Measurements from ENCODE around the gene CLC.
"Not testable (repeated sequence)": the region's sequence is repeated elsewhere in the genome, so short reads cannot be mapped to it uniquely, and the experiment has no call there.

The CLC gene

DNA sequence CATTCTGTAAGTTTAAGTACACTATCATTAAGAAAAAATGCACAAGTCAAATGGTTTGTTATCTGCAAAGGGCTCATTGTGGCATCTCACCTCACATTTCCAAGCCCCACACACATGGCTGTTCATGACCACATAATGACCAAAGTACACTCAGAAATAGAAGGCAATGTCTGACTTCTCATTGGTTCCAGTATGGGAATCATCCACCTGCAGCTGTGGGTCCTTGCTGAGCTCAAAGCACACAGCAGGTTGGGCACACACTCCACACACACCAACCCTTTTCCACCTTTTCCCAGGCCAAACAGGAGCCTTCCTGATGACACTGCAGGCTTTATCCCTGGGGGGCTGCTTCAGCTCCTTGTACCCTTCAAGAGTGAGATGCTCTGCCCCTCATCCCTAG is 11.8 kb downstream of the CLC start:
- H3K4me3 ChIP-seq (ENCODE audit: low read depth, low read length), result no peak overlapping the region
- no peak for DNase-seq (ENCODE audit: low read depth)
- TF ChIP-seq, protein P1, sequence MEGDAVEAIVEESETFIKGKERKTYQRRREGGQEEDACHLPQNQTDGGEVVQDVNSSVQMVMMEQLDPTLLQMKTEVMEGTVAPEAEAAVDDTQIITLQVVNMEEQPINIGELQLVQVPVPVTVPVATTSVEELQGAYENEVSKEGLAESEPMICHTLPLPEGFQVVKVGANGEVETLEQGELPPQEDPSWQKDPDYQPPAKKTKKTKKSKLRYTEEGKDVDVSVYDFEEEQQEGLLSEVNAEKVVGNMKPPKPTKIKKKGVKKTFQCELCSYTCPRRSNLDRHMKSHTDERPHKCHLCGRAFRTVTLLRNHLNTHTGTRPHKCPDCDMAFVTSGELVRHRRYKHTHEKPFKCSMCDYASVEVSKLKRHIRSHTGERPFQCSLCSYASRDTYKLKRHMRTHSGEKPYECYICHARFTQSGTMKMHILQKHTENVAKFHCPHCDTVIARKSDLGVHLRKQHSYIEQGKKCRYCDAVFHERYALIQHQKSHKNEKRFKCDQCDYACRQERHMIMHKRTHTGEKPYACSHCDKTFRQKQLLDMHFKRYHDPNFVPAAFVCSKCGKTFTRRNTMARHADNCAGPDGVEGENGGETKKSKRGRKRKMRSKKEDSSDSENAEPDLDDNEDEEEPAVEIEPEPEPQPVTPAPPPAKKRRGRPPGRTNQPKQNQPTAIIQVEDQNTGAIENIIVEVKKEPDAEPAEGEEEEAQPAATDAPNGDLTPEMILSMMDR (IDR thresholded peaks at IDR 0.05; ENCODE audit: low read depth, low read length, missing control alignments), result no peak
- in situ Hi-C loops (cut with HindIII; ENCODE audit: low sequenced_read_pairs), result no loop called here

GRCh38 chr19:39720144-39720543 is 17.7 kb downstream of the CLC start:
- DNase-seq (ENCODE audit: low read depth); H3K4me3 ChIP-seq (ENCODE audit: low read depth, low read length); in situ Hi-C loops (cut with HindIII; ENCODE audit: low sequenced_read_pairs): not testable (repeated sequence)

- in situ Hi-C loops (cut with HindIII; ENCODE audit: low sequenced_read_pairs), result no loop called here
- no peak overlapping the region for H3K4me3 ChIP-seq (ENCODE audit: low read depth, low read length)
- no peak for DNase-seq (ENCODE audit: low read depth)
- TF ChIP-seq, protein P1 (IDR thresholded peaks at IDR 0.05; ENCODE audit: low read depth, low read length, missing control alignments), result no peak
These were observed 27.4 kb downstream of the CLC start for GRCh38 chr19:39710333-39710890.

- TF ChIP-seq, protein P1 (IDR thresholded peaks at IDR 0.05; ENCODE audit: low read depth, low read length, missing control alignments), result no peak
- no peak overlapping the region for H3K4me3 ChIP-seq (ENCODE audit: low read depth, low read length)
- in situ Hi-C loops (cut with HindIII; ENCODE audit: low sequenced_read_pairs), result no loop called here
- no peak for DNase-seq (ENCODE audit: low read depth)
These were observed 28.6 kb downstream of the CLC start for GRCh38 chr19:39709026-39709872.

DNA sequence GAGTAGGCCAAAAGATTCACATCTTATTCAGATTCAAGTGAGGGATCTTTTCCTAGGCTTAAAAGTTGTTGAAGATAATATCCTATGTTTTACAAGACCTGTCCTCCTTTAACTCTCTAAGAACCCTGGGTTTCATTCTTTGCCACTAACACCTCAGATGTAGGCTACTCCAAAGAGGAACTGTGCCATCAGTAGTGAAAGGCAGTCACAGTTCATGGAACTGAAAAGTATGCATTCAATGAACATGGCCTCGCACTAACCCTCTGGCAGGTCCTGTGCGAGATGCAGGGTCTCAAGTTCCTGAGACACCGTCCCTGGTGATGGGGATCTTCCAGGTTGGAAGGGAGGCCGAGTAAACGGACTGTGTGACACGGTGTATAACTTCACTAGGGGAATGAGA is 29.2 kb downstream of the CLC start:
- in situ Hi-C loops (cut with HindIII; ENCODE audit: low sequenced_read_pairs), result no loop called here
- no peak overlapping the region for H3K4me3 ChIP-seq (ENCODE audit: low read depth, low read length)
- no peak for DNase-seq (ENCODE audit: low read depth)
- TF ChIP-seq, protein P1 (IDR thresholded peaks at IDR 0.05; ENCODE audit: low read depth, low read length, missing control alignments), result no peak

GRCh38 chr19:39705578-39706188 is 32.1 kb downstream of the CLC start:
- in situ Hi-C loops (cut with HindIII; ENCODE audit: low sequenced_read_pairs), result no loop called here
- no peak overlapping the region for H3K4me3 ChIP-seq (ENCODE audit: low read depth, low read length)
- TF ChIP-seq, protein P1 (IDR thresholded peaks at IDR 0.05; ENCODE audit: low read depth, low read length, missing control alignments), result no peak
- DNase-seq (ENCODE audit: low read depth), result no peak

Measured in astrocyte of the cerebellum (primary cell).